ENCODE results near the gene PSMD5. TPM values are rescaled to one million over a fixed set of nuclear protein-coding genes. Genes with fewer than 3 reads are reported as not detected.

Gene PSMD5
- total and polyA plus RNA-seq, 10 of the 15 experiments (the other 5 are each of a cell fraction or from before 2014, with no cell fraction given) = 8.8 to 47.7 (median 25.1) TPM

GRCh38 chr9:120768247-120768646, 74.5 kb downstream of the PSMD5 start:
- ChIA-PET CTCF (interaction anchor here (0.7 to 2.3 kb wide), 3 partner anchors 12 to 510 kb away, joined by 3 to 8 read pairs (median 3); no protein-coding TSS in a partner anchor), POLR2A (no interaction called here), SMC1A (ENCODE audit: uncharacterized antibody, unreplicated experiment) (interaction anchor here (1.6 to 2.2 kb wide), 2 partner anchors 12 to 292 kb away, joined by 5 to 6 read pairs; no protein-coding TSS in a partner anchor), RAD21 (ENCODE audit: unreplicated experiment) (interaction anchor here (1.0 kb wide), 2 partner anchors 12 to 292 kb away, joined by 4 read pairs; no protein-coding TSS in a partner anchor)
- H3K36me3 ChIP-seq (ENCODE audit: control insufficient read depth in 2 of 2, insufficient read depth in 2 of 2, low read length in 1 of 2) = peaks cover 8 to 45% of the 10 kb centered on the region in 2 experiments
- no peak for DNase-seq (ENCODE audit: low read depth, low spot score)
- H3K4me2 ChIP-seq (ENCODE audit: control insufficient read depth, insufficient read depth) = no peak overlapping the region
- no peaks in the 10 kb centered on the region for H3K27me3 ChIP-seq (replicated peaks in 1 of 2; ENCODE audit: control insufficient read depth in 2 of 2, insufficient read depth in 2 of 2, low read length in 1 of 2)
- no peaks in the 10 kb centered on the region for H3K79me2 ChIP-seq (ENCODE audit: control insufficient read depth, insufficient read depth, low read length)
- WGBS (ENCODE audit: insufficient coverage, insufficient replicate concordance, low lambda C conversion rate, missing lambda C conversion rate) = 98% methylated on average over 4 of the region's 4 CpGs
- H4K20me1 ChIP-seq (ENCODE audit: control insufficient read depth, insufficient read depth) = no peaks in the 10 kb centered on the region
- H3K4me1 ChIP-seq (ENCODE audit: control insufficient read depth, insufficient read depth, low read length) = no peaks in the 10 kb centered on the region
- no peak overlapping the region for H3K9ac ChIP-seq (ENCODE audit: control insufficient read depth, insufficient read depth, low read length)
- no peak for FAIRE-seq
- no peak overlapping the region for H2AFZ ChIP-seq (ENCODE audit: control insufficient read depth, low read depth, low read length)
- ATAC-seq = no peak
- in situ Hi-C loops (cut with MboI) (no loop called here), intact Hi-C loops (cut with micrococcal nuclease; ENCODE audit: unreplicated experiment) (no loop called here)
- BruUV-seq (replicated peaks) = no TSS peak
- no peak overlapping the region for H3K4me3 ChIP-seq
- H3K9me3 ChIP-seq (replicated peaks; ENCODE audit: control insufficient read depth, insufficient read depth, low read length) = no peaks in the 10 kb centered on the region
- no peak overlapping the region for H3K27ac ChIP-seq (ENCODE audit: control insufficient read depth, insufficient read depth)
- TF ChIP-seq JUNB (IDR thresholded peaks at IDR 0.05) = no peak
- TF ChIP-seq E2F8 (IDR thresholded peaks at IDR 0.05; ENCODE audit: low read depth, partially characterized antibody) = no peak
- TF ChIP-seq CHD2 (IDR thresholded peaks at IDR 0.05; ENCODE audit: borderline replicate concordance, low read depth, low read length) = no peak
- TF ChIP-seq NBN (IDR thresholded peaks at IDR 0.05) = no peak
- no peak for TF ChIP-seq POLR2AphosphoS2 (IDR thresholded peaks at IDR 0.05; ENCODE audit: low read depth, low read length)
- no peak for TF ChIP-seq ZNF24 (IDR thresholded peaks at IDR 0.05)
- TF ChIP-seq ZNF207 (IDR thresholded peaks at IDR 0.05; ENCODE audit: borderline replicate concordance) = no peak
- no peak for TF ChIP-seq CEBPB (IDR thresholded peaks at IDR 0.05; ENCODE audit: borderline replicate concordance in 1 of 2, low read depth in 2 of 2, low read length in 2 of 2)
- TF ChIP-seq IKZF2 (IDR thresholded peaks at IDR 0.05) = no peak
- TF ChIP-seq CEBPZ (IDR thresholded peaks at IDR 0.05; ENCODE audit: low read depth, low read length) = no peak
- TF ChIP-seq ATF7 (IDR thresholded peaks at IDR 0.05; ENCODE audit: low read depth) = no peak
- TF ChIP-seq SREBF2 (IDR thresholded peaks at IDR 0.05; ENCODE audit: low read length) = no peak
- TF ChIP-seq BRCA1 (IDR thresholded peaks at IDR 0.05; ENCODE audit: low read depth, low read length) = no peak
- no peak for TF ChIP-seq STAT3 (IDR thresholded peaks at IDR 0.05; ENCODE audit: low read depth, low read length)
- TF ChIP-seq PML (IDR thresholded peaks at IDR 0.05; ENCODE audit: low read length) = no peak

Measured in GM12878 (cell line).